GM12892 (cell line): ENCODE measurements around the gene TENT5C.
A peak's percentile ranks its signal among the peaks of the same experiment; 100 is the strongest.

Experiments
- DNase-seq: peaks from one replicate; pipeline ENCODE4 v3.0.0; 2011; ENCODE audit not compliant: insufficient read length
- FAIRE-seq: peaks from 2 replicates; lab custom pipeline; 2011; peaks lifted over from hg19 to GRCh38; lab: Jason Lieb, UNC
- POLR2A ChIP-seq: IDR thresholded peaks from 2 replicates; pipeline ENCODE4 v1.6.1; 2011; ENCODE audit warnings: low read depth, low read length, control low read depth
- POLR2AphosphoS5 ChIP-seq: IDR thresholded peaks from 2 replicates; pipeline ENCODE4 v1.6.1; 2011; ENCODE audit warnings: low read depth, low read length, control low read depth
- TAF1 ChIP-seq: IDR thresholded peaks from 2 replicates; pipeline ENCODE4 v1.6.1; 2011; ENCODE audit warnings: low read depth, mild to moderate bottlenecking, control low read depth, low read length, borderline replicate concordance

The TENT5C gene

DNA sequence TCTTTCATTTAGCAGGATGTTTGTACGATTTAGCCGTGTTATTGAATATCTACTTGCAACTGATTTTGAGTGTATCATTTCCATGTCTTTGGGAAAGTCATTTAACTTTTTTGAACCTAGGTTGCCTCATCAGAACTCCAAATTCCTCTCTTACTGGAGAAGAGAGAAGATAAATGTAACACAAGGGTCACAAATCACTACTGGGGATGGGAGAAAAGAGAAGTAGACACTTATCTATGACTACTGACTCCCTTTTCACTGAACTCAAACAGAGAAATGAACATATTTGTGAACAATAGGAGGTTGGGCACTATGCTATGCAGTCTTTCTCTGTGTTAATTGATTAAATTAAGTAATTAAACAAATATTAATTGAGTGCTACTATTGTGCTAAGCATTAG, 42.2 kb downstream of the TENT5C start:
- no peak for FAIRE-seq

DNA sequence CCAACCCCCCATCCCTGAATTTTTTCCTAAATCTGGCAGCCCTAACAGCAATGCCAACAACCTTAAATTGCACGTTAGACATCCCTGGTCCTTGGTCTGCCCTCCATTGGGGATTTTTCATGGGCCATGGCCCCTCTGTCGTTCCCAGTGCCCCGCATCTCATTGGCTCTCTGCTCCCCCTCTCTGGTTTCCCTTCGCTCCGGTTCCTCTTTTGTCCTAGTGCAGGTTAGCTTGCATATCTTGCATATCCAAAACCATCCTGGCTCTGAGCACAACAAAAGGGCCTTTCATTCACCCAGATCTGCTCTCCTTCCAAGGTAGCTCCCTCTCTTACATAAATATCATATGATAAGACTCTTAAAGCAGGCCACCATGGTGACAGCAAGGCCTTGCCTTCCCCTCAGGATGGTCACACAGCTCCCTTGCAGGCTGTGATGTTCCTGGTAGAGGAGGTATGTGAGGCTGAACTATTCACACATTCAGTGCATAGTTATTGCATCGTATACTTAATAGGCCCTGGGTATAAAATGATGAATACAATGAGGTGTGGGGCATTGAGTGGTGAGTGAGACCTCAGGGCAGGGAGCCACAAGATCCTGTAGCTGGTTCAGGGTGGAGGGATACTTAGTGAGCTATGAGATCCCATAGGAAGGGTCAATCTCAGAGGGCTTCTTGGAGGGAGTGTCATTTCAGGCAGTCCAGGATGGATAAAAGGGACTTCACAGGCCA, 45.2 kb downstream of the TENT5C start:
- FAIRE-seq (no peak), DNase-seq (no peak)
- no peak for TF ChIP-seq POLR2AphosphoS5
- no peak for TF ChIP-seq TAF1

More for the DNA sequence above, 42.2 kb downstream of the TENT5C start:
- TF ChIP-seq TAF1 (no peak), POLR2AphosphoS5 (no peak), POLR2A (no peak)
- no peak for DNase-seq

DNA sequence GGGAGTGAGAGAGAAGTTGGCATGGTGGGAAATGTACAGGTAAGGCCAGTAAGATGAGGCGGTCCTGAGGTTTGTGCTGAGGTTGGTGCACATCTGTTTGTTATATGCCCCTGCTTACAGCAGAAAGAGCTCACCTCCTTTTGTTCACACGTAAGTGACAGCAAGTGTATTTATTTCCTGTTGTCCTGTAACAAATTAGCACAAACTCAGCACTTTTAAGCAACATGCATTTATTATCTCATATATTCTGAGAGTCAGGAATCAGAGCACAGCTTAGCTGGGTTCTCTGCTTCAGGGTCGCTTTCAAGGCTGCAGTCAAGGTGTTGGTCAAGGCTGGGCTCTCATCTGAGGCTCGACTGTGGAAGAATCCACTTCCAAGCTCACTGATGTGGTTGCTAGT, 45.8 kb downstream of the TENT5C start:
- no peak for DNase-seq

DNA sequence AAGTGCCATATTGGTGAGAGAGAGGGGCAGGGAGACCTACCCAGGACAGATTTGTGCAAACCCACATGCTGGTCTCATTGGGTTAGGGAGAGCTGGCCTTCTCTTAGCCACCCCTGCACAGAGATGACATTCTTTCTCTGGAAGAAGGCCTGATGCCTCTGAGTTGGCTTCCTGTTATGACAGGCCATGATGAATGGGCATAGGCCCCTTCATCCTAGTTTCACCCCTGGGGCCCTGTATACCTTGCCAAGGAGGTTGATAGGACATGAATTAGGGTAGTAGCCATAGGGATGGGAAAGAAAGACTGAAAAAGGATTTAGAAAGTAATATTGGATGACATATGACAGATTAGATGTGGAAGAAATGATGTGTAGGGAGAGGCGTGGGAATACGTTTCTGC, 46.6 kb downstream of the TENT5C start:
- no peak for TF ChIP-seq POLR2A
- TF ChIP-seq POLR2AphosphoS5 = no peak
- TF ChIP-seq TAF1 = no peak
- no peak for FAIRE-seq
- no peak for DNase-seq

More for the DNA sequence above, 45.8 kb downstream of the TENT5C start:
- FAIRE-seq = peak; percentile 44
- TF ChIP-seq POLR2A (no peak), POLR2AphosphoS5 (no peak)

DNA sequence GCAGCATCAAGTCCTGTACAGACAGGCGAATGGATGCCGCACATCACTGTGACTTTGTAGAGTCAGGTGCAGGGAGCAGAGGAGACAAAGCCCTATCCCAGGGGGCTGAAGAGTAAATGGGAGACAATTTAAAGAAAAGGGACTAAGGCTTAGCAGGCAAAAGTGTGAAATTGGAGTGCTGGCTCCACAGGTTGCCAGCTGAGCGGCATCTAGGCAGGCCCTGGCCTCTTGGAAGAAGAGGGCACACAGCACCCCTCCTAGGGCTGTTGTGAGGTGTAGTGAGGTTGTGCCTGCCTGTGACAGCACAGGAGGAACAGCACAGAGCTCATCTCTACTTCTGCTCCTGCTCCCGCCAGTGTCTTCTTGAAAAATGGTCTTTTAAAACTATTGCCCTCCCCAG, 47.3 kb downstream of the TENT5C start:
- DNase-seq (no peak), FAIRE-seq (no peak)
- TF ChIP-seq TAF1 (no peak), POLR2AphosphoS5 (no peak), POLR2A (no peak)

DNA sequence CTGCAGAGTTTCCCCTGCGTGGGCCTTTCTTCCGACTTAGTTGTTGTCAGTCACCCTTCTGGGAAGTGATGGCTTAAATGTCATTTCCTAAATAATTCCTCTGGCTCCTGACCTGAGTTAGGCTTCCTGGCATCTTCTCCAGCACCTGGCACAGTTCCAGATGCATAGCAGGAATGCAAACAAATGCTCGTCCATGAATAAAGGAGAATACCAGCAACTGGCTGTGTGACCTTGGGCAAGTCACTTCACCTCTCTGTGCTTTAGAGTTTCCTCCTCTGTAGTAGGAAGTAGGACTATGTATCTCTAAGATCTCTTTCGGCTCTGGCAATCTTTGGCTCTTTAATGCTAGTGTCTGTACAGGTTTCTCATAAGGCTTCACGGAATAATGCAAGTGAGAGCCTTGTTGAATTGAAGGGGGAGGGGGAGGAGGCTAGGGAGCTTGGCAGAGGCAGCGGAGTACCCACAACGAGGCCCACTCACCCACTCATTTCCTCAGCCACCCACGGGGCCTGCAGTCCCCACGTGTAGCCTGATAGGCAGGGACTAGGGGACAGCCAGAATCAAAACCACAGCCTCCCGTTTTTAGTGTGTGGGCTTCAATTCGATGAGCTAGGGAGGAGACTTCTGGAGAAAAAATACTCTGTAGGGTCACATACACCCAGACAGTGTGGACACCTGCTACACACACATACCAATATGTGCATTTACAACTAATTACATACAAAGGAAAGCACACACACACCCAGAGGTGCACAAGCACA, 48.1 kb downstream of the TENT5C start:
- FAIRE-seq (no peak), DNase-seq (no peak)
- no peak for TF ChIP-seq POLR2AphosphoS5
- no peak for TF ChIP-seq TAF1
- no peak for TF ChIP-seq POLR2A

DNA sequence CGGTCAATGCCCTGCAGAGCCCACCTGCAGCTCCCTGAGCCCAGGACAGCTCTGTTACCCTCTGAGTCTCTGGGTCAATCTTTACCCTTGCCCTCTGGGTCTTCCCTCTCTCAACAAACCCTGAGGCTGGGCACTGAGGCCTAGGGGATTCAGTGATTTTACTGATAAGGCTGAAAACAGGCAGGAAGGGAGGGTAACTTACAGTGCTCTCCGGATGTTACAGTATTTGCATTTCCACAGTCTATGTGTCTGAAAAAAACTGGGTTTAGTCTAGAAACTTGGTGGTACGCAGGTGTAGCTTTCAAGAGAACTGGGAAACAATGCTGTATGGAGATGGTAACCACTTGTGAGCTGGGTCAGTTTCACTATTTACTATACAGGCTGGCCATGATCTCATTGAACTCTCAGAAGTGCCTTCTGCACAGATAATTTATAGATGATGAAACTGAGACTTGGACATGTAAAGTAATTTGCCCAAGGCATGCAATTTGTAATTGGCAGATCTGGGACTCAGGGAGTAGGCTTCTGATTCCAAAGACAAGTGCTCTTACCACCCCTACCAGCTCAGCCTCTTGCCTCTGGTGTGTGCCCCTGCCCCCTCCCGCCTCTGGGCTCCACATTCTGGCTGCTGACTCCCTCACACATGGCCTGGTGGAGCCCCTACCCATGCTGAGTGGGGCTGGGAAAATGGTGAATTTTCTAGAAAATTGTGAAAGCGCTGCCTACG, 48.8 kb downstream of the TENT5C start:
- DNase-seq = peak; percentile 49
- 0 out of 2 replicates have a peak, but pooled peaks have one; percentile 21 for TF ChIP-seq POLR2AphosphoS5
- no peak for TF ChIP-seq POLR2A
- peak; percentile 88 for FAIRE-seq

DNA sequence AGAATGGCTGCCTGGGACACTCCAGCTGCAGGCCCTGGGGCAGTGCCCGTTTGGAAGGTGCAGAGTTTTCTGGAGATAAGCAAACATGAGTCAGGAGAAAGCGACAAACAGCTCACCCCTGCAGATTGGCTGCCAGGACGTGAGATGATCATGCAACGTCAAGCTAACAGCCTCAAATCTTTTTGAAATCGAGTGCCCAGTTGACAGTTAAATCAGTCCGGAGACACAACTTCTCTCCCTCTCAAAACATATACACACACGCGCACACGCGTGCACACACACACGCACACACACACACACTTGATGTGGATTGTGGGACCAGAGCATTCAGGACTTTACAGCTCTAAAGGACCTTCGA, 49.4 kb downstream of the TENT5C start:
- FAIRE-seq (no peak), DNase-seq (no peak)
- TF ChIP-seq POLR2AphosphoS5 (no peak), TAF1 (no peak)

DNA sequence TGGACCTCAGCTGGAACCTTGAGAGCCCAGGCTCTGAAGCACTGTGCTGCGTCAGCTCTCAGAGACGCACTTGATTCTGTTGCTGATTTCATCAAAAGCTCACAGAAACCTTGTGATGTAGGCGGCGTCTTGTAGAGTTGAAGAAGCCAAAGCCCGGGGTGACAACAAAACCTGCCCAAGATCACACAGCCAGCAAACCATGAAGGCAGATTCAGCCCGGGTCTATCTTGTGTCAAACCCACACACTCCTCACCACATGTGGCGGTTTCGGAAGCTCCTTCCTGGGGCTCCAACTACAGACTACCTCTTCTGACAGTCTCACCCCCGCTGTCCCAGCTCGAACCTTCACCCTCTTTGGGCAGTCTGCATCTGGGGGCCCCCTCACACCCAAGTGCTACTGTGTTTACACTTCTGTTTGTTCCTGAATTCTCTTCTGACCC, 50.4 kb downstream of the TENT5C start:
- no peak for DNase-seq
- TF ChIP-seq POLR2AphosphoS5 = no peak
- no peak for TF ChIP-seq TAF1
- no peak for TF ChIP-seq POLR2A
- FAIRE-seq = no peak

DNA sequence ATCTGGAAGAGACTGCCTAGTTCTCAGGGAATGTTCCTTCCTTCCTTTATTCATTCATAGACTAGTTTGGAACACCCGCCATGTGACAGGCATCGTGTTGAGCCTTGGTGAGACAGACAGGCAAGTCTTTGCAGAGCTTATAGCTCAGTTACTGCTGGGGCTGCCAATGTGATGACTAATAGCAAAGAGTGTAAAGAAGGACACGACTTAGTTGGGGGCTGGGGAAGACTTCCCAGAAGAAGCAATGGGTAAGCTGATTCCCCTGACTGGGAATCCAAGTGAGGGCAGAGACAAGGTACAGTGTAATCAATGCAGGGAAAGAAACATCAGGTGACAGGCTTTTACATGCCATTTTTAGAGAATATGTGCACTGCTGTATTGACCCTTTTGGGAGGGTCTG, 51.2 kb downstream of the TENT5C start:
- FAIRE-seq (no peak), DNase-seq (no peak)
- TF ChIP-seq POLR2AphosphoS5 (no peak), TAF1 (no peak), POLR2A (no peak)

DNA sequence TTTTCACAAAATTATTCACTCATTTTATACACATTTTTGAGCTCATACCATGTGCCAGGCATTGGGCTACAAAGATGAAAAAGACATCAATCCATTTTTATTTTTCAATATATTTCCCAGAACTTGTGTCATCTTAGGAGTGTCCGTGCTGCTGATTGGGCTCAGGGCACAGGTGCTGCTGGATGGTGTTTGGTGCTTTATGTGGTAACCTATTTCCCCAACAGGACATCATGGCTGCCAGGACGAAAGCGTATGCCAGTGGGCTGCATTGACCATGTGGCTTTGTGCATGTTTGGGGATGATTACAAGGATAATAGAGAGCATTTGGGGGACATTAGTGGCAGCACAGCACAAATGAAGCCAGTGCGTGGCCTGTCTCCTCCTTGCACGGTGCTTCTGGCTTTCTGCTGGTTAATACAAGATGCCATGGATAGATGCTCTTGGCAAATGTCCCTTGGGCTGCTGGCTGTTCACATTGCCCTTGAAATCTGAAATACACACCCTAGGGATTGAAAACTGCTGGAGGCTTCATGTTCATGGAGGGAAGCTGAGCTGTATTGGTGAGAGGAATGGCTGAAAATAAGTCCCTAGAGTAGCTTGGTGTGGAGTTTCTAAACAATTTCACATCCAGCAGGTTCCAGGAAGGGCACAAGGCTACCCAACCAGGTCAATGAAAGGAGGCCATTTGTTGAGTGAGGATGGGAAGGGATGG, 52.3 kb downstream of the TENT5C start:
- DNase-seq (no peak), FAIRE-seq (no peak)
- TF ChIP-seq POLR2AphosphoS5 (no peak), POLR2A (no peak), TAF1 (no peak)

DNA sequence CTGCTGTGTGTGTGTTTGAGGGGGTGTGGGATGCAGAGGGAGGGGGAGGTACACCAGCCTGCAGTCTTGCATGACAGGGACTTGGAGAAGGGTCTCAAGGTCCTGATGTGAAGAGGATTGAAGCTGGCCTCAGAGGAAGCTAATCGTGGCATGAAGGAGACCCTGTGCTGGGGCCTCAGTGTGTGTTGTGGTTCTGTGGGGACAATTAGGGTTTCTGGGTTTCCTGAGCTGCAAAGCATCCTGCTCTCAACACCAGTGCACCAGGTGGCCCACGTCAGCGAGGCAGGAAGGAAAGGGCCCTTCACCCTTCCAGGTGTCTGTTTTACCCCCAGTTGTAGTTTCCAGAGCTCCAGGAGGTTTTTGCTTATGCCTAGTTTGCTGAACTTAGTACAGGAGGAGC, 52.8 kb downstream of the TENT5C start:
- FAIRE-seq (peak; percentile 5), DNase-seq (no peak)
- TF ChIP-seq POLR2A (no peak), TAF1 (no peak)
